Measurements from ENCODE around the gene PHKB.

Gene PHKB

DNA sequence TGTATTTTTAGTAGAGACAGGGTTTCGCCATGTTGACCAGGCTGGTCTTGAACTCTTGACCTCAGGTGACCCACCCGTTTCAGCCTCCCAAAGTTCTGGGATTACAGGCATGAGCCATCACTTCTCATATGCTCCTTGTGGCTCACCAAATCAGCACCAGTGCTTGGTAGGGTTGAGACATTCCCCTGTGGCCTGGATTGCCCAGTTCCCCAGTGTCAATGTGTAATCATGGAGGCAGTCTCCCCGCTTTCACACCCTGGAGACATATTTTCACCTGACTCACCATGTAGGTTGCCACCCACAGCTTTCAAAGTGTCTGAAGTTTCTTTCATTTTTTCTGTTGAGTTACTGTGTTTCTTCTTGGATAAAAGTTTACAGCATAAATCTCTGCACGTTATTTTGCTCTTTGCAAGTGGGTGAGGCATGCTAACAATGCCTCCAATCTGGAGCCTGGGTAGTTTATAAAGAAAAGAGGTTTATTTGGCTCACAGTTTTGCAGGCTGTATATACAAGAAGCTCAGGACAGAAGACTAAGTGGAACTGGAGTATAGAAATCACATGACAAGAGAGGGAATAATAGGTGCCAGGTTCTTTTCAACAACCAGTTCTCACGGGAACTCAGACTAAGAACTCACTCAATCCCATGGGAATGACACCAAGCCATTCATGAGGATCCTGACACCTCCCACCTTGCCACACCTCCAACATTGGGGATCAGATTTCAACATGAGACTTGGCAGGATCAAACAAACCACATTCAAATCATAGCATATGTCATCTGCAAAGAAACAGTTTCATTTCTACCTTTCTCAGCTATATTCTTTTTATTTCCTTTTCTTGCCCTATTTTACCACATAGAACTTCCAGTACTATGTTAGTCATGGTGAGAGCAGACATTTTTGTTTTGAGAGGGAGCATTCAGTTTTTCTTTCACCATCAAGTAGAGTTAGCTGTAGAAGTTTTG is 113.2 kb downstream of the PHKB start:
- DNase-seq = no peak

DNA sequence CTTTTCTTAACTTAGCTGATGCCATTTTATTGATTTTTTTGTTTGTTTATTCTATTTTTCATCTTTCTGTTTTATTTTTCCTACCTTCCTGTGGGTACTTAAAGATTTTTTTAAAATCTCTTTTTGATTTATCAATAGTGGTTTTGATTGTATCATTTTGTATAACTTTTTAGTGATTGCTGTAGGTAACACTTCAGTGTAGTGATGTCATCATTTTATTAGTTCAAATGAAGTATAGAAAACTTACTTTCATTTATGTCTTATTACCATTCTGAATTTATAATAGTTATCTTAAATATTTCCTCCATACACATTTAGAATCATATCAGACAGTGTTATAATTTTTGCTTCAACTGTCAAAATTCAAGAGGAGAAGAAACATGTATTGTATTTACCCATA is 115.9 kb downstream of the PHKB start:
- DNase-seq = no peak

DNA sequence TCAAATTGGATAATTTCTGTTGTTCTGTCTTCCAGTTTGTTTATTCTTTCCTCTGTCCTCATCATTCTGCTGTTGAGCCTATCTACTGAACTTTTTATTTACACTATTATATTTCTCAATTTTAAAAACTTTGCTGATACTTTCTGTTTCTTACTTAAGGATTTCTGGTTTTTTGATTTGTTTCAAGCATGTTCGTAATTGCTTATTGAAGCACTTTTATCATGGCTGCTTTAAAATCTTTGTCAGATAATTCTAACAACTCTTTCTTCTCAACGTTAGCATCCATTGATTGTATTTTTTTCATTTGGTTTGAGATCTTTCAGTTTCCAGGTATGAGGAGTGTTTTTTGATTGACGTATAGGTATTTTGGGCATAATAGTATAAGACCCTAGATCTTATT is 116.9 kb downstream of the PHKB start:
- no peak for DNase-seq

DNA sequence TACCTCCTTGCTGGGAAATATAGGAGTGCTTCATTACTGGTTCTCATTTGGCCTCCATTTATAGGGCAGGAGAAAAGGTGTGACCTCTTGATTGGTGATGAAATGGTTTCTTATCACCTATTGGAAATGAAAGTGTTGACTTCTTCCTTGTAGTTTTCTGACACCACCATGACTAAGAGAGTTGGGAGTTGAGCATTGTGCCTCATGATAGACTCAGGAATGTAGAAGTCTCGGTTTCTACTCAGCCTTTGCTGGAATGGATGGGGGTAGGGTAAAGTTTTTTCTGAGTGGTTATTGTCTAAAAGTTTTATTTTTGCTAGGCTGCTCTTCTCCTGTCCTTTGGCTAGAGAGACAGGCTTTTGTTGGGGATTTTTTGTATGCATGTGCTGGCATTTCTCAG is 117.4 kb downstream of the PHKB start:
- no peak for DNase-seq

DNA sequence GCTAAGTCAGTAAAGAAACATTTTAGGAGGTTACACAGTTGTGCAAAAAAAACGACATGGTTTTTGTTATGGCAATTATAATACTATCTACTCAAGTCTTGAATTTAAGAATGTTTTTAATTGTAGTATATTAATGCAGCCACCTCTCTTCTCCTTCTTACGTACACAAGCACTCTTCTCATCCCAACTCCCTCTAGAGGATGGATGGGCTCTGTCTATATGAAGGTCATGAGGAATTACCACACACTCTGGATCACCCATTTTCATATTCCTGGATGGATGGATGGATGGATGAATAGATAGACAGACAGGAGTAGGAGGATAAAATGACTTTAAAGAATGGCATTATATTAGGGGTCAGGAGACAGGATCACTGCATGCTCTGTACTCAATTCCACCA is 120.0 kb downstream of the PHKB start:
- no peak for DNase-seq

DNA sequence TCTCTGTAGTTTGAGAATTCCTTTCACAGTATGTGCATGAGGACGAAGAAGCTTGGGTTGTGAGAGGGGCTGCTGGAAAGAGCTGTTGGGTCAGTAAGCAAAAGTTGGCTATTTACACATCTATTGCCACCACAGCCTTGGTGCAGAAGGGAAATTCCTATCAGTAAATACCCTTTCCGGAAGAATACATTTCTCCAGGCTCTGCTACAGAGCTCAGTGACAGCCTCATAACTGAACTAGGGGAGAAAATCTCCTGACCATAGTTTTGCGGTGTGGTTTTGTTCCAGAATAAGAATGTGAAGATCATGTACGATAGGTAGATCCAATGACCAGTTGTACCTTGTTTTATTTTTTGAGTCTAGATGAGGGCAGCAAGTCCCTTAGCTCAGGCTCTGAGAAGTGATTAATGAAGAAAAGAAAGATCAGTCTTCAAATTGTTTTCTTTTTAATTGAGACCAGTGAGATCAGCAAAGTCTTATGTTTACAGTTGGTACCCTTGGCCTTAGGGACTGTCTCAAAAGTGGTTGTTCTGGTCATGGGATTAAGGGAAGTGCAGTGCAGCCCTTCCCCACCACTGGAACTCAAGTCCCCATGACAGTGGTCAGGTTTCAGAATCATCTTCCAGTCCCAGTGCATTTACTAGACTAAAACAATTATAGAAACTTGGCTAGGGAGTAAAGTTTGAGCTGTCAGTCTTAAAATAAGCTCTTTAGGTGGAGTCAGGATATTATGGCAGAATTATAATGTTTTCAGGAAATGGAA is 123.5 kb downstream of the PHKB start:
- DNase-seq = no peak

DNA sequence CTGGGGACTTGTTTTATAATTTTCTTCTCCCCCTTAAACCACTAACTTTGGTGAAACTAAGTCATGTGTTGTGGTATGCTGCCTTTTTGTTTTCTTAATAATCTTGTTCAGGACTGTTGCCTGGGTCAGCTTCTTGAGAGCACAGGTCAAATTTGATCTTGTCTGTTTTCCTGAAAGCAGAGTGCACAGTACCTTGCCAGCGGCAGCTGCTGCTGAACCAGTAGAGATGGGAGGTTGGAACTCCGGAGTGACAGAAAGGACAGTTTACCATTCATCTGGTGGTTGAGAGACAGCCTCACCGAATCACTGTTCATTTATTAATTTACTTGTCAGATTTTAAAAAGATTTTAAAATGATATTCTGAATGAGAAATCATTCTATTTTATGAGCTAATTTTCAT is 125.0 kb downstream of the PHKB start:
- no peak for DNase-seq

DNA sequence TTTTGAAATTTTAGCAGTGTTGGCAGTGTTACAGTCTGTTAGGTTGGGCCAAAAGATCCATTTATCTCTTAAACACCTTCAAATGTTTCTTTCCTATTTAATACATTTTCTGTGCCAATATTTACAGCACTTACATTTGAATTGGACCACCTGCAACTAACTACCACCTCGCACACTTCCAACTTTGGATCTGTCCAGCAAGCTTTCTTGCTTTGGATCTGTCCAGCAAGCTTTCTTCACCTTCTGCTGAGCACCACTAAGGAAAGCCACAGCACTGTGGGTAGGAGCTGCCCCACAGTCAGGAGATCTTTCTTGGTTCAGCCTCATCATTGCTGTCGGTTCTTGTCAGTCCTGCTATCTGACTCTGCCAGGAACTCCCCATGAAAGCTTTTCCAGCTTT is 129.3 kb downstream of the PHKB start:
- no peak for DNase-seq

DNA sequence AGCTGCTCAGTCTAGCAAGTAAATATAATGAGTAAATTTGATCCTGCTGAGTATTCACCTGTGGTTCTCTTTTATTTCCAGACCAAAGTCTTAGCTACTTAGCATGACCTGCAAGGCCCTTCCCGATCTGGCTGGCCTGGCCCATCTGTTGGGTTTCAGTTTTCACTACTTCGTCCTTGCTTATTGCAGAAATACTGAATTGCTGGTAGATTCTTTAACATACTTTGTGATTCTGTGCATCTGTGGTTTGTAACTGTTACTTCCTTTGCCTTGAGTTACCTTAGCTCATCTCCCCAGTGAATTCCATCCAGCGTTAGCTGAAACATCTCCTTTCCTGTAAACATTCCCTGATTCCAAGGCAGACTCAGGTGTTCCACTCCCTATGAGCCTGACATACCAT is 131.1 kb downstream of the PHKB start:
- no peak for DNase-seq

DNA sequence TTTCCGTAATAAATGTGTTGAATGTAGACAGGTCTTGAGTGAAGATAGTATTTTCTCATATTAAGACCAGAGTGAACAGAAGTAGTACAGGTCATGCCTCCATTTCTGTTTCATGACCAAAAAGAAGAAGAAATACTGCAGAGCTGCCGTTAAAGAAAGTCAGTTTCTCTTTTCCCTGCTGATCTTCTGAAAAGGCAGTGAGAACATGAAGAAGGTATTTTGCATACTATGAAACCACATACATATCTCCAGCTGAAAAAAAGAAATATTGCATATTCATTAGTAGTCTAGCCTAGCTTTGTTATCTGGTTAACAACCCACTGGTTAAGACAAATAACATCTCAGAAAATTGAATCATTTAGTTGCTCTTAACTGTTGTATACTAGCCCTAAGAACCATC is 138.4 kb downstream of the PHKB start:
- DNase-seq = no peak

DNA sequence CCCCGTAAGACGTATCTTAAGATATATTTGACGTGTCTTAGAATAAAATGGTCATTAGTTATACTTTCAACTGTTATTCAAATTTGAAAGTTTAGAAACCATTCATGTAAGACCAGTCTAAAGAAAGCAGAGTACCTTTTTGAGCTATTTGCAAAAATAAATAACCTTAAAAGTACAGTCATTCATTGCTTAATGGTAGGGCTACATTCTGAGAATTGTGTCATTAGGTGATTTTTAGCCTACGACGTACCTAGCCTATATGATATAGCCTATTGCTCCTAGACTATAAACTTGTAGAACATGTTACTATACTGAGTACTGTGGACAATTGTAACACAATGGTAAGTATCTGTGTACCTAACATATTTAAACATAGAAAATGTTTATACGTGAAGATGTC is 139.2 kb downstream of the PHKB start:
- no peak for DNase-seq

DNA sequence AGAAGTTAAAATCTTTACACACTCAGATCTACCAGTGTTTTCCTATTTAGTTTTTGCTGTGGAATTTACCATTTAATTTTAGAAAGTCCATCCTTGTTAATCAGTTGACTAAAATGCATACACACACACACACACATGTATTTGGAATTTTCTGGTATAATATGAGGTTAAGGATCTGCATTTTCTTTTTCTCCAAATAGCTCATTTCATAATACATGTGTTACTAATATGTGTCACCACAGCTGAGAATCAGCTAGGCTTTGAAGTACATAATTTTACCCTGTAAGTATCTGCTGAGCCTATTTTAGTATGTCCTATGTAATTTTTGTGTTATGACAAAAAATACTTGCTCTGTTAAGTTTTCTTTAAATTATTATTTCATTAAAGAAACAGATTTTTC is 143.2 kb downstream of the PHKB start:
- DNase-seq = no peak

DNA sequence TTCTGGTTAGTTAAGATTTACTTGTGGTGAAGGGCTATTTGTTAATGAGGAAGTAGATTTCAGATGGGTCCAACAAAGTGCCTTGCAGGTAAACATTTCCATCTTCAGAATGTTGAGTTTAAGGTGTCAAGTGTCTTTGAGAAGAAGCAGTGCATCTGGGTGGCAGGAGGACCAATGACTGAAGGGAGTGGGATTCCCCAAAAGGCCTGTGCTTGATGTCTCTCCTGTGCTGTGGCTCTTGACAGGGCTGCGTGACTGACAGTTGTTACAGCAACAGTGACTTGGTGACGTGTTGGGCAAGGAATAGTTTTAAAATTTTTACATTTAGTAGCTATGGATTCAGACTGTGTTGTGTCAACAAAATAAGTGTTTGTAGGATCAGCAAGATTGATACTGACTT is 149.9 kb downstream of the PHKB start:
- DNase-seq = no peak

DNA sequence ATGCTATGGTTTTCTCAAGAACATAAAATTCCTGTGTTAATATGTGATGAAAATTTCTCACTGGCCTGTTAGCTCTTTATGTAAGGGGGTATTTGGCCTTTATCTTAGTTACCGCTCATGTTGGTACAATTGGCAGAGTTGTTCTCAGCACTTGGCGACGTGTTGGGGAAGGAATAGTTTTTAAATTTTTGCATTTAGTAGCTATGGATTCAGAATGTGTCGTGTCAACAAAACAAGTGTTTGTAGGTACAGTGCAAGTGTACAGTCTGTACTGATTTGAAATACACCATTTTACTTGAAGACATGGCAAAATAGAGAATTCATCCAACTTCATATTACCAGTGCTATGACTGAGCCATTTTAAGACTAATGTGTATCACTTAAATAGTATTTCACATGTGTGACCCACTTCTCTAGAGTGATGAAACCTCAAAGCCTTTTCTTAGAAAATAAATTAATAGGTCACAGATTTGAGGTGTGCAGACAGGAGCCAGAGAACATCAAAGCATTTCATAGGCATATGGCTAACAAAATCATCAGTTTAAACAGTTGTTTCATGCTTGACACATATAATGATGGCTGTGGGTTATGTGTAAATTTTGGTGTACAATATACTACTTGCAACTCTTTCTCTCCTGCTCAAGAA is 150.8 kb downstream of the PHKB start:
- DNase-seq = no peak

DNA sequence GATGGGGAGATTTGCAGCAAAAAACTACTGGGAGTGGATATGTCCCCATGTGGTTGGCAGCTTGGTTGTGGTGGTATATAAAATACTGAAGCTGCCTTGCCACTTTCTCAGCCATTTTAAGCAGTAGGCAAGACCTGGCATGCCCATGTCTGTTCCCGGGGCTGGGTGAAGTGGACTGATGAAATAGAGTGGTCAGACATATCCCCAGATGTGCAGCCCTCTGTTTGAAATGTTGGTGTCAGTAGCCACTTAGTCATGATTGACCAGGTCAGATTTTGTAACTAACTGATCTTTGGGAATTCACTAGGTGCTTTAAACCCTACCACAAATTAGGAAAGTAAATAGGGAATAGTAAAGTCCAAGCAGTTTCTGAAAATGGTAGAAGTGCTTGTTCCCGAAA is 151.6 kb downstream of the PHKB start:
- no peak for DNase-seq

DNA sequence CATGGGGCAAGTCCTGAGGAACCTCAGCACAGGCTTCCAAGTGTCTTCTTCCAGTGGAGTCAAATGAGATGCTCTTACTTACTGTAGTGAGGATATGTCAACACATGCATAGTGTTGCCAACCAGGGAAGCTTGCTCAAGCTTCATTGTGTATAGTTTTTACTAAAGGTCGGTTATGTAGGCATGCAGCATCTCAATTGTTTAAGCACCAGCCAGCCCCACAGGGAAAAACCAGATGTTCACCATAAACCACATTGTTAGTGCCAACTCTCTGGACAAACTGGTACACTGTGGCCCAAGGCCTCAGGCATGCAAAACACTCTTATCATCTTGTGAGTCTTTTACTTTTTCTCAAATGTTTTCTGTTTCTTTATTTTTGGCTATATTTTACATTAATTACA is 152.1 kb downstream of the PHKB start:
- no peak for DNase-seq

DNA sequence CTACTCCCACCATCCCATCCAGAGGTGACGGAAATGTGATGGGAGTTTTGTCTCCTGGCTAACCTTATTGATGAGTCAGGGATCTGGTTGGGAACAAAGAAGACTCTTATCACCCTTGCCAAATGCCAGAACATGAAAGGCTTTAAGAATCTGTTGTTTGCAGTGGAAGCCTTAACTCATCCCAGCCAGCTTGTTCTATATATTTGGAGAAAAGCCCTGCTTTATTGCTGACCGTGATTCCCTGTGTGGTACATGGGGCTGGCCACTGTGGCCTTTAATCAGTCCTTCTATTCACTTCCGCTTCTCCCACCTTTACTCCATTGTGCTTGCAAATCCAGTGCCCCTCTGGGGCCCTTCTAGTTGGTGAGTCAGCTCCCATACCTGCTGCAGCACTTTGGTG is 156.6 kb downstream of the PHKB start:
- no peak for DNase-seq

DNA sequence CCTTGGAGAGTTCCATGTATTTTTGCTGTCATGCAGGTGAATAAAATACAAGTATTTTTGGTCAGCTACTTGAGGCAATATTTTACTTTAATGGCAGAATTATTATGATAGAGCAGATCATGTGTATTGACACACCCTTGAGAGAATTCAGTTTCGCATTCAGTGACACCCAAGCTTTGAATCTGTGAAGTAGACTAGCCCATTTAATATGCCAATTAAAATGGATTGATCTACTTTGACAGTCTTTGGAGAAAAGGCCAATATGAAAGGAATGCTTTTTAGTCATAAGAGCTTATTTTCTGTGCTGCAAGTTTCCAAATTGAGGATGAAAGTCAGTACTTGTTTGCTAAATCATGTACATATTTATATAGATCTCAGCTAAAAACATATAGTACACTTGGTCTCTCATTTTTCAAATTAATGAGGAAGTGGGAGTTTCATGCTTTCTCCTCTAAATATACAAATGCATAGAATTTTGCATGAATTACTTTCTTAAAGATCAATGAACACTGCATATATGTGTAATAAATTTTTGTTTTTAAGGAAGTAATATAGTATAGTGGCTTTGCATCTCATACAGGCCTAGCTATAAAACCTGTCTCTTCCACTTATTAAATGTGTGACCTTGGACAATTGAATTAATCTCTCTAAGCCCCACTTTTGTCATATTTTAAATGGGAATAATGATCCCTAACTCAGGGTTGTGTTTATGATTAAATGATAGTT is 161.5 kb downstream of the PHKB start:
- no peak for DNase-seq

DNA sequence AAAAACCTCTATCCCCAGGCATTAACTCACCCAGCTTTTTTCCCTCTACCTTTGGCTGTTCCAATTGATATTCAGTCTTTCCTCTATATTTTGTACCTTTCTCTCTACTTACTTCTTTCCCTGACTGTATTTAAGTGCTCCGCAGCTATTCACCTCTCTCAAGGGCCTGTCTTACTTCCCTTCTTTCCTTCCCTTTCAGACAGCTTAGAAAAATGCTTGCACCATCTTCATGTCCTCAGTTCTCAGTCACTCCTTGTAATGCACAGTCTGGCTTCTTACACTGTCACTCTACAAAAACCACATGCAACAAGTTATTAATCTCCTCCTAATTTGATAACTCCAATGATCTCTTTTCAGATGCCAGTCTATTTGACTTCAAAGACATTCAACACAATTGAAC is 163.4 kb downstream of the PHKB start:
- no peak for DNase-seq

DNA sequence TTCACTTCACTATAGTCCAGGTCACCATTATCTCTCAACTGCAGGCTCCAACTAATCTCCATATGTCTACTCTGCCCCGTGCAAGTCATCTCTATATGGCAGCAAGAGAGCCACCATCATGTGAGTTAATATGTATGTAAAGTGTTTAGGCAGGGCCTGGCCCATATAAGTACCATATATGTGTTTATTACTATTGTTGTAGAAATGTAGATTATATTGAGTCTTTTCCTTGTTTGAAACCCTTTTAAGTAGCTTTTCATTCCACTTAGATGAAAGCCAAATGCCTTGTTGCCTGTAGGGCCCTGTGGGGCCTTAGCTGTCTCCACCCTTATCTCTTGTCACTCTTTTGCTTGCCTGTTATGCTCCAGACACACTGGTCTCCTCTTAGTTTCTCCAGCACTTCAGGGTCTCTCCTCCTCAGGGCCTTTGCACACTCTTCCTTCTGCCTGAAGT is 164.0 kb downstream of the PHKB start:
- no peak for DNase-seq

DNA sequence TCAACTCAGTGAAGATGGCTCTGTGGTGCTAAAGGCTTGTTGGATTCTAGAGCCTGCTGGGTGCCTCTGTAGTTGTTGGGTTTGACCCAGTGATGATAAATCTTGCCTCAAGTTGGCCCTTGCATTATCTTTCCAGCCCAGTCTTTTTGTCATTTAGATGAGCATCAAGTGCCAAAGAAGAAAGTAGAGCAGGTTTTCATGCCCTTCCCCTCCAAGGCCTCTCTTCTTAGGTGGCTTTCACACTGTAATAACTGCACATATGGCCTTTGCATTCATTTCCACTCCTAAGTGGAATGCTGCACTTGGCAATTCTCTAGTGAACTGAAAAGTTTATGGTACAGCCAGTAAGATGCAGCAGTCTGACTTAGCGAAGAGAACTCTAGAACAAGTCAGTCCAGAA is 165.1 kb downstream of the PHKB start:
- no peak for DNase-seq

DNA sequence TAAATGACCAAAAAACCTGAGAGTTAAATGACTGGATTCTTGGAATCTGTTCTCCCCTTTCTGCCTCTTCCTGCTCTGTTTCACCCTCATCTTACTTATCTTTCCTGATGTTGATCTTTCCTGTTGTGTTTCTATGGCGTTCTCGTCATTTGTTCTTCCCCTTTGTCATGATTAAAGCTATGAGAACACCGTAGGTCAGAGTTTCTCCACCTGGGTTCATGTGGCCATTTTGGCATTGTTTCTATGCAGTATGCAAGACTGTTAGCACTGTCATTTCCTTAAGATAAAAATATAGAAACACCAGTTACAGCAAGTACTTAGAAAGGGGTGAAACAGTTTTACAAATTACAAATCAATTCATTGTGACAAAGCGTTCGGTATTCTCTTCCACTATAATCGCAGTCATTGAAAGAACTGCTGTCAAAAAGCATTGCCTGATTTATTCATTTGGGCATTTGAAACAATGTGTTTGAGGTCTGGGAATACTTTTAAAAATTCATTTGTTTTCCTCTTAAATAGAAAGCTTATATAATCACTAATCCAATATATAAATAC is 166.0 kb downstream of the PHKB start:
- DNase-seq = no peak

DNA sequence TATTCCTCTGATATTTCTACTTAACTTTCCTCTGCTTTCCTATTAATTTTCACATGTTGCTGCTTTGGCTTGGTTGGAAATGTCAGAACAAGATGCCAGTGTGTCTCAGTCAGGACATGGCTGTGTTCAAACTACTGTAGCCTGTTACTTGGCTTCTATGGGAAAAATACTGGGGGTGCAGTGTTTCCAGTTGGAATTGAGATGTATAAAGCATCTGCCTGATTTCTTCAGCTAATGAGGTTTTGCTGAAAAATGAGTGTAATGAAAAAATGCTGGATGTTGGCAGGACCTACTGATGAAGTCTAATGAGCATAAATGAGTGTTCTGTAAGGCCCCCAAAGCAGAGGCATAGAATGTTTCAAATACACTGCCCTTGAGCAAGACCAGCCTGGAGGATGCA is 166.6 kb downstream of the PHKB start:
- no peak for DNase-seq
